WERI-Rb-1 (cell line): ENCODE data around the gene CGB7.
A peak's percentile ranks its signal among the peaks of the same experiment; 100 is the strongest.

Experiments
- DNase-seq: peaks from one replicate; pipeline ENCODE4 v3.0.0-alpha.2; 2020
- H3K27ac ChIP-seq: fragments of 250-450 bp; sonication (Bioruptor Pico); 2 replicates; pipeline ENCODE4 v1.5.1; 2020; ENCODE audit warnings: mild to moderate bottlenecking, moderate library complexity
- H3K27me3 ChIP-seq: fragments of 250-450 bp; sonication (Bioruptor Pico); 2 replicates; pipeline ENCODE4 v1.5.1; 2021; ENCODE audit warnings: mild to moderate bottlenecking, low read depth, moderate library complexity; ENCODE audit not compliant: insufficient read depth, severe bottlenecking
- H3K36me3 ChIP-seq: fragments of 250-450 bp; sonication (Bioruptor Pico); 2 replicates; pipeline ENCODE4 v1.5.1; 2020; ENCODE audit warnings: mild to moderate bottlenecking, moderate library complexity
- H3K4me3 ChIP-seq: 2 replicates; pipeline ENCODE4 v1.5.1; 2011; ENCODE audit warnings: low read depth, mild to moderate bottlenecking, control low read depth, low read length
- H3K9me3 ChIP-seq: fragments of 250-450 bp; sonication (Bioruptor Pico); 2 replicates; pipeline ENCODE4 v1.5.1; 2021; ENCODE audit warnings: mild to moderate bottlenecking, moderate library complexity; ENCODE audit not compliant: severe bottlenecking
- CTCF ChIP-seq: IDR thresholded peaks from 2 replicates; pipeline ENCODE4 v1.5.1; 2011; ENCODE audit warnings: low read depth, mild to moderate bottlenecking, control low read depth, inconsistent platforms, low read length

The CGB7 gene

GRCh38 chr19:49017041-49017665 lies 40.4 kb downstream of the CGB7 start, which contains the start of gene LHB:
LHB (minus strand) TSS chr19:49017091; CDS start chr19:49017081, 10 bp downstream.
- peak within 1 kb of the TSS; percentile 26 for H3K4me3 ChIP-seq

GRCh38 chr19:49016067-49016839 lies 41.3 kb downstream of the CGB7 start:
- Histone ChIP-seq H3K27ac (no peak overlapping the region), H3K36me3 (peaks cover 45% of the 10 kb centered on the region), H3K27me3 (no peaks in the 10 kb centered on the region), H3K9me3 (no peaks in the 10 kb centered on the region), H3K4me3 (no peak overlapping the region)
- no peak for DNase-seq
- no peak for TF ChIP-seq CTCF

More at GRCh38 chr19:49017041-49017665, 40.4 kb downstream of the CGB7 start, which contains the start of gene LHB:
- H3K9me3 ChIP-seq, result no peaks in the 10 kb centered on the region
- H3K27me3 ChIP-seq, result no peaks in the 10 kb centered on the region
- no peak for TF ChIP-seq CTCF
- H3K27ac ChIP-seq, result 0 out of 2 replicates have a peak within 1 kb of the TSS, but pooled peaks have one; percentile 22
- no peak for DNase-seq
- peaks cover 36% of the 10 kb centered on the region for H3K36me3 ChIP-seq

- H3K27me3 ChIP-seq, result no peaks in the 10 kb centered on the region
- no peak for TF ChIP-seq CTCF
- peaks cover 55% of the 10 kb centered on the region for H3K36me3 ChIP-seq
- H3K9me3 ChIP-seq, result no peaks in the 10 kb centered on the region
- H3K27ac ChIP-seq, result peak overlapping the region; percentile 76
- peak; percentile 67 for DNase-seq
- H3K4me3 ChIP-seq, result no peak overlapping the region
Observed at GRCh38 chr19:49014870-49015255, 42.7 kb downstream of the CGB7 start.

GRCh38 chr19:49014123-49014869 lies 43.3 kb downstream of the CGB7 start:
- Histone ChIP-seq H3K4me3 (no peak overlapping the region), H3K36me3 (peaks cover 61% of the 10 kb centered on the region), H3K27ac (peak overlapping the region; percentile 76), H3K9me3 (no peaks in the 10 kb centered on the region), H3K27me3 (no peaks in the 10 kb centered on the region)
- TF ChIP-seq CTCF, result no peak
- DNase-seq, result peak; percentile 81

GRCh38 chr19:49011194-49011593 lies 46.4 kb downstream of the CGB7 start:
- H3K27ac ChIP-seq, result no peak overlapping the region
- H3K27me3 ChIP-seq, result no peaks in the 10 kb centered on the region
- peaks cover 78% of the 10 kb centered on the region for H3K36me3 ChIP-seq
- no peak for TF ChIP-seq CTCF
- H3K9me3 ChIP-seq, result no peaks in the 10 kb centered on the region
- DNase-seq, result no peak
- H3K4me3 ChIP-seq, result no peak overlapping the region
